Activated T-helper 17 cell treated with anti-CD3 and anti-CD28 coated beads, Interleukin-2, amount 50 U/mL, for 72 hours (primary cell): Measurements from ENCODE around the gene OR14I1. TPM values are rescaled to one million over a fixed set of nuclear protein-coding genes. Genes with fewer than 3 reads are reported as not detected.

Experiments
- total RNA-seq, 2 donors: library from RNA; stranded (reverse); gene quantifications; one replicate each; pipeline ENCODE4 v1.2.3, GENCODE V29; 2022

The OR14I1 gene
- total RNA-seq, 2 donors from 2014 or later = not detected

Other genes starting within 250 kb of the OR14I1 start
- not detected for gene OR2T3, start 229.4 kb downstream of the OR14I1 start, total RNA-seq
- gene OR2T5, start 214.2 kb downstream of the OR14I1 start, total RNA-seq = not detected
- gene OR2G6, start 194.7 kb downstream of the OR14I1 start, total RNA-seq = not detected
- not detected for gene OR2T29, start 140.0 kb downstream of the OR14I1 start, total RNA-seq
- not detected for gene OR2T34, start 128.0 kb downstream of the OR14I1 start, total RNA-seq
- not detected for gene OR2T10, start 105.1 kb downstream of the OR14I1 start, total RNA-seq
- gene OR2T11, start 67.7 kb downstream of the OR14I1 start, total RNA-seq = not detected
- not detected for gene OR2T35, start 57.5 kb downstream of the OR14I1 start, total RNA-seq
- gene OR2T27, start 47.2 kb downstream of the OR14I1 start, total RNA-seq = not detected
- gene LYPD8, start 53.0 kb upstream of the OR14I1 start, total RNA-seq = not detected
- gene SH3BP5L, start 123.1 kb upstream of the OR14I1 start, total RNA-seq = 10 to 100 TPM; 21.0 to 25.6 TPM
- gene ZNF672, start 135.5 kb upstream of the OR14I1 start, total RNA-seq = 10 to 100 TPM; 36.1 to 38.8 TPM
- 100 to 1,000 TPM; 103 to 108 TPM for gene ZNF692, start 156.3 kb upstream of the OR14I1 start, total RNA-seq
- gene PGBD2, start 203.5 kb upstream of the OR14I1 start, total RNA-seq = 1 to 10 TPM; 6.4 to 6.9 TPM